Lung (tissue), 12 donors: Measurements from ENCODE around the gene NINJ1. TPM values are rescaled to one million over a fixed set of nuclear protein-coding genes. Genes with fewer than 3 reads are reported as not detected.

Experiments
- ATAC-seq: fragments of 200-7000 bp; cut with Tn5 transposase; one replicate; pipeline ENCODE4 v1.9.1; 2020; ENCODE audit warnings: moderate number of reproducible peaks; ENCODE audit not compliant: insufficient read depth, low FRiP score
- DNase-seq, 3 donors: peaks; one replicate each; pipeline ENCODE4 v3.0.0-alpha.2; 2013 to 2017
- H3K27ac ChIP-seq, 2 donors: one replicate each; pipeline ENCODE4 v1.5.1; 2013; ENCODE audit warnings: mild to moderate bottlenecking in 2 of 2, moderate library complexity in 2 of 2, control low read depth in 1 of 2, inconsistent platforms in 1 of 2, low read depth in 1 of 2, low read length in 1 of 2
- H3K27me3 ChIP-seq, 3 donors: one replicate each; pipeline ENCODE4 v1.5.1; 2013; ENCODE audit warnings: low read length in 2 of 3; ENCODE audit not compliant: control insufficient read depth in 3 of 3, insufficient read depth in 3 of 3
- H3K36me3 ChIP-seq, 4 donors: one replicate each; pipeline ENCODE4 v1.5.1; 2013; ENCODE audit warnings: low read length in 4 of 4, mild to moderate bottlenecking in 1 of 4, moderate library complexity in 1 of 4; ENCODE audit not compliant: control insufficient read depth in 4 of 4, insufficient read depth in 4 of 4
- H3K4me1 ChIP-seq, 5 donors: one replicate each; pipeline ENCODE4 v1.5.1; 2013; ENCODE audit warnings: low read length in 5 of 5, mild to moderate bottlenecking in 2 of 5, moderate library complexity in 1 of 5; ENCODE audit not compliant: control insufficient read depth in 5 of 5, insufficient read depth in 5 of 5
- H3K4me3 ChIP-seq: one replicate; pipeline ENCODE4 v1.5.1; 2013; ENCODE audit warnings: mild to moderate bottlenecking, control low read depth, moderate library complexity
- H3K9ac ChIP-seq, 2 donors: one replicate each; pipeline ENCODE4 v1.5.1; 2013; ENCODE audit warnings: low read length in 2 of 2, control low read depth in 1 of 2; ENCODE audit not compliant: insufficient read depth in 1 of 2
- H3K9me3 ChIP-seq, 4 donors: one replicate each; pipeline ENCODE4 v1.5.1; 2013; ENCODE audit warnings: low read length in 3 of 4, mild to moderate bottlenecking in 1 of 4, moderate library complexity in 1 of 4; ENCODE audit not compliant: control insufficient read depth in 4 of 4, insufficient read depth in 3 of 4
- WGBS, 2 donors: extraction: QIAGEN DNeasy Blood & Tissue Kit; methylation state at CpG; one replicate each; pipeline ENCODE4 v1.1.7; 2013; 5-methylcytosine and 5-hydroxymethylcytosine counted together
- polyA plus RNA-seq, 2 donors: library from polyadenylated mRNA; stranded (reverse); fragments of 200-250 nt; gene quantifications; one replicate each; pipeline ENCODE4 v1.2.1, GENCODE V29; 2013
- total RNA-seq, 2 donors: library from RNA; depleted of rRNA in 1 of 2; stranded (reverse); fragments of >200 nt in 1 of 2; gene quantifications; one replicate each; pipeline ENCODE4 v1.2.1, GENCODE V29; 2014 to 2021
- TF ChIP-seq, protein P1 (sequence below): IDR thresholded peaks from 2 replicates; pipeline ENCODE4 v1.5.1; 2012; ENCODE audit warnings: mild to moderate bottlenecking; ENCODE audit errors: control extremely low read depth, extremely low read depth
- donor health status: control.
- donor health status: control.
- donor health status: Bipolar disorder and iron deficiency.
- donor health status: healthy.
- donor health status: DM: yes; HTN: yes; CAD: no.

Gene NINJ1
- total and polyA plus RNA-seq, 4 donors = 44.3 to 324 (median 50.5) TPM

DNA sequence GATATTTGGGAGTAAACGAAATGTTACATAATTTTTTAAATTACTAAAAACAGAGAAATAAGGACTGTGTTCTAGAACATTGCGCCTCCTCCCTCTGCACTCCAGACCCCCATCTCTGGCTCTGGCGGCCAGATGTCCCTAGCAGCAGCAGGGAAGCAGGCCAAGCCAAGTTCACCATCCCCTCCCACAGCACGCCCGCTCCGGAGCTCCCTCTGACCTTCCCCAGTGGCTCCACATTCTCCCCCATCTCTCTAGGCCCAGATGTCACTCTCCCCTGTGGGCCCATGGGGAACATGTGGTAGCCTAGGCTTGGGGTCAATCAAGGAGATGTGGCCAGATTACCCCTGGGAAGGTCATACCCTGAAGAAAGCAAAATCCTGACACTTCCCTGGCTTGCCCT lies 43.6 kb upstream of the NINJ1 start:
- Histone ChIP-seq H3K9ac (no peak overlapping the region), H3K4me1 (peaks cover 0 to 17% (median 4%) of the 10 kb centered on the region in 5 donors), H3K27ac (no peak overlapping the region), H3K9me3 (peaks cover 0 to 7% (median 0%) of the 10 kb centered on the region in 4 donors), H3K4me3 (no peak overlapping the region), H3K36me3 (no peaks in the 10 kb centered on the region), H3K27me3 (peaks cover 0 to 10% (median 4%) of the 10 kb centered on the region in 3 donors)
- TF ChIP-seq, protein P1, sequence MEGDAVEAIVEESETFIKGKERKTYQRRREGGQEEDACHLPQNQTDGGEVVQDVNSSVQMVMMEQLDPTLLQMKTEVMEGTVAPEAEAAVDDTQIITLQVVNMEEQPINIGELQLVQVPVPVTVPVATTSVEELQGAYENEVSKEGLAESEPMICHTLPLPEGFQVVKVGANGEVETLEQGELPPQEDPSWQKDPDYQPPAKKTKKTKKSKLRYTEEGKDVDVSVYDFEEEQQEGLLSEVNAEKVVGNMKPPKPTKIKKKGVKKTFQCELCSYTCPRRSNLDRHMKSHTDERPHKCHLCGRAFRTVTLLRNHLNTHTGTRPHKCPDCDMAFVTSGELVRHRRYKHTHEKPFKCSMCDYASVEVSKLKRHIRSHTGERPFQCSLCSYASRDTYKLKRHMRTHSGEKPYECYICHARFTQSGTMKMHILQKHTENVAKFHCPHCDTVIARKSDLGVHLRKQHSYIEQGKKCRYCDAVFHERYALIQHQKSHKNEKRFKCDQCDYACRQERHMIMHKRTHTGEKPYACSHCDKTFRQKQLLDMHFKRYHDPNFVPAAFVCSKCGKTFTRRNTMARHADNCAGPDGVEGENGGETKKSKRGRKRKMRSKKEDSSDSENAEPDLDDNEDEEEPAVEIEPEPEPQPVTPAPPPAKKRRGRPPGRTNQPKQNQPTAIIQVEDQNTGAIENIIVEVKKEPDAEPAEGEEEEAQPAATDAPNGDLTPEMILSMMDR = no peak
- no peak for ATAC-seq
- 86 to 92% methylated on average over 6 of the region's 6 CpGs for WGBS, 2 donors
- no peak for DNase-seq

DNA sequence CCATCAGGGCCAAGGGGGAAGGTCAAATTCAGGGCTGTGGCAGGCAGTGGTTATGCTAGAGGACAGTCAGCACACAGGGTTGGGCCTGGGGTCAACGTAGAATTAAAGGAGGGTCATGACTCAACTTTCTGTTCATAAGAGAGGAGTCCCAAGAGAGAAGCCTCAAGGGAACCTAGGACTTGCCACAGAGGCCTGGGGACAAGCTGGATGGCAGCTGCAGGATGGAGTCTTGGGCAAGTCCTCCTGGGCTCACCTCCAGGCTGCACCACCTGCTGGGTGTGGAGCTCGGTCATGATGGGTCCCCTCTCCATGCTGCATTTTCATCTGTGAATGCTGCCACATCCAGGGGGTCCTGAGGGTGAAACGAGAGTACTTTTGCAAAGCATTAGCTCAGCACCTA lies 40.9 kb upstream of the NINJ1 start:
- WGBS, 2 donors = 83 to 86% methylated on average over 3 of the region's 3 CpGs
- TF ChIP-seq, protein P1 = no peak
- no peaks in the 10 kb centered on the region for H3K36me3 ChIP-seq
- DNase-seq (no peak), ATAC-seq (no peak)
- H3K9ac ChIP-seq = no peak overlapping the region
- no peak overlapping the region for H3K27ac ChIP-seq
- no peak overlapping the region for H3K4me3 ChIP-seq
- peaks cover 0 to 21% (median 4%) of the 10 kb centered on the region in 5 donors for H3K4me1 ChIP-seq
- no peaks in the 10 kb centered on the region for H3K27me3 ChIP-seq
- H3K9me3 ChIP-seq = peaks cover 0 to 5% (median 0%) of the 10 kb centered on the region in 4 donors

DNA sequence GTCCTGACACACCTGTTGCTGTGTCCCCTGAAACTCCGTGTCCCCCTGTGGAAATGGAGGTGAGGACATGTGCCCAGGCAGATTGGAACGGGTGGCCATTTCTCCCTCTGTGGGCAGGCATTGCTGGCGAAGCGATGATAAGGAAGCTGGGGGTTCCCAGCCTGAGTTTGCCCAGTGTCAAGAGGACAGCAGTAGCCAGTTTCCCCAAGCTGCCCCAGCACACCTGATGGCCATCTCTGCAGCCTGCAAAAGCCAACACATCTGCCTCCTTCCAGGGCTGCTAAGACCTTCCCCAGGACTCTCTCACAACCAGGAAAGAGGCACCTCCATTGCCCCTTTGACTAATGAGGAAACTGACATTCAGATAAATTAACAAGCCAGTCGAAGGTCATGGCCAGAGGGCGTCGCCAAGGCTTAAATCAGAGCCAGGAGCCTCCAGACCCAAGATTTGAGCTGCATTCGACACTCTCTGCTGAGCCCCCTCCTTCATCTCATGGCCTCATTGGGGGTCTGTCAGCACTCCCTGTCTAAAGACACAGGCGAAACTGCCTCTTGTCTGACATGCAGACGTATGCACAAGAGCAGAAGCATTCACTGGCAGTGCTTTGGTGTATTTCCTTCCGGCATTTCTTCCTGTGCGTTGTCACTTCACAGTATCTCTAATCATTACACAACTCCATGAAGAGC lies 39.5 kb upstream of the NINJ1 start:
- Histone ChIP-seq H3K27me3 (no peaks in the 10 kb centered on the region), H3K9ac (no peak overlapping the region), H3K36me3 (no peaks in the 10 kb centered on the region), H3K4me1 (peaks cover 0 to 21% (median 4%) of the 10 kb centered on the region in 5 donors), H3K27ac (no peak overlapping the region), H3K9me3 (no peaks in the 10 kb centered on the region), H3K4me3 (no peak overlapping the region)
- WGBS, 2 donors = 58 to 67% methylated on average over 12 of the region's 12 CpGs
- TF ChIP-seq, protein P1 = no peak
- ATAC-seq (no peak), DNase-seq (peak; percentile 40 to 86 (median 60))
